Measurements from ENCODE around the gene CRYBG2. TPM values are rescaled to one million over a fixed set of nuclear protein-coding genes. Genes with fewer than 3 reads are reported as not detected.

The CRYBG2 gene
- total and polyA plus RNA-seq, 2 of the 8 experiments (the other 6 are each of a cell fraction or from before 2014, with no cell fraction given) = 14.2 to 17.0 TPM

DNA sequence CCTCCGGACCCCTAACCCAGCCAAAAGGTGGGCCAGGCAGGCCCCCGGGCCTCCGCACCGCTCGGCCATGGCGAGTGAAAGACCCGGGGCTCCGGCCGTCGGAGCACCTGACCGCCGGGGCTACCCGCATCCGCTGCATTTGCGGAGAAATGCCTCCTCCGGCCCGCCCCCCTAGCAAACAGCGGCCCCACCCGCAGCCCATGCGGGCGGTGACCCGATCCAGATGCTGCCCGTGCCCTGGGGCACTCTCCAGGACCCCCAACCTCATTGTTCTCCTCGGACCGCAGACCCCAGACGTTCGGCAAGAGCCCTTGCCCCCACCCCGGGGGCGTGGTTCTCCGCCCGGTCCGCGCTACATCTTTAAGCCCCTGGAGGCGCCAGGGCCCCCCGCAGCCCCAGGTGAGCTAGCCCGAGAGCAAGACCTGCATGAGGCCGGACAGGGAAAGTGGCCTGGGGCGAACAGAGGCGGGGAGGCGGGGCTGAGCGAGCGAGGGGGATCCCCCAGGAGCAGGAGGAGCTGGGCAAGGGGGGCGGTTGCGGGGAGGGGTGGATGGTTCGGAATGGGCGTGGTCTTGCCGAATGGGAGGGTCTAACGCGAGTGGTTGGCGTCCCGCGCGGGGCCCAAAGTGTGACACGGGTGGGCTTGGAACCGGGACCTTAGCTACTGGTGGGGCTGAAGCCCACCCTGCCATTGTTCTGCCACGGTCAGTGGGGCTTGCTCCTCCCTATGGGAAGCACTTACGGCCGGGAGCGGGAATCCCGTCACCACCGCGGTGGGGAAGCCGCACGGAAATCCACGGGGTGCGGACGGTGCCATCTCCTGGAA lies 6.3 kb upstream of the CRYBG2 start:
- H2AFZ ChIP-seq (ENCODE audit: low read length) = peak overlapping the region; percentile 36; the same call in 1 of the 2 replicates
- no peaks in the 10 kb centered on the region for H4K20me1 ChIP-seq (replicated peaks in 1 of 2; ENCODE audit: control insufficient read depth in 1 of 2, insufficient read depth in 2 of 2, low read length in 2 of 2)
- H3K18ac ChIP-seq (ENCODE audit: extremely low read depth, low read length) = peak overlapping the region; percentile 86; the same call in 1 of the 2 replicates
- H3K9me3 ChIP-seq (ENCODE audit: insufficient read depth in 2 of 2, low read depth in 1 of 2, low read length in 1 of 2) = no peaks in the 10 kb centered on the region
- H3K4me1 ChIP-seq (replicated peaks in 1 of 4; ENCODE audit: control insufficient read depth in 3 of 4, insufficient read depth in 4 of 4, low read length in 3 of 4) = peaks cover 6 to 23% (median 19%) of the 10 kb centered on the region in 4 experiments
- peak overlapping the region; percentile 34 for H3K56ac ChIP-seq (replicated peaks; ENCODE audit: insufficient read length, low read depth, low read length)
- H3K23me2 ChIP-seq (ENCODE audit: low read depth, low read length) = peaks cover 8% of the 10 kb centered on the region; the same call in 1 of the 2 replicates
- POLR2A ChIA-PET (ENCODE audit: partially characterized antibody) = interaction anchor here (0.8 to 4.4 kb wide), 9 partner anchors 10 to 112 kb away, joined by 3 to 36 read pairs (median 7); partner anchors contain the start of genes HMGN2 and LIN28A
- peak overlapping the region; percentile 65; the same call in 1 of the 2 replicates for H2BK12ac ChIP-seq (ENCODE audit: low read depth, low read length)
- 8% methylated on average over 33 of the region's 67 CpGs; no CpG with 5 or more reads in 1 of the 2 experiments for WGBS, 2 experiments (ENCODE audit: extremely low coverage in 1 of 2, insufficient coverage in 1 of 2, insufficient read length in 1 of 2, insufficient replicate concordance in 2 of 2, low coverage in 1 of 2, low lambda C conversion rate in 2 of 2, missing lambda C conversion rate in 1 of 2)
- peaks cover 0 to 17% (median 11%) of the 10 kb centered on the region in 4 experiments; a peak in 4 of 7 replicates for H3K27me3 ChIP-seq (replicated peaks in 1 of 4; ENCODE audit: control insufficient read depth in 3 of 4, extremely low read depth in 1 of 4, insufficient read depth in 3 of 4, low read length in 3 of 4)
- no peaks in the 10 kb centered on the region for H3K79me2 ChIP-seq (ENCODE audit: control insufficient read depth in 1 of 2, insufficient read depth in 2 of 2, low read length in 2 of 2)
- H3K4ac ChIP-seq (replicated peaks; ENCODE audit: insufficient read length, low read depth, low read length) = peak overlapping the region; percentile 13
- H3K23ac ChIP-seq (ENCODE audit: insufficient read length) = no peak overlapping the region
- CTCF ChIA-PET (ENCODE audit: partially characterized antibody) = interaction anchor here (0.7 to 14.1 kb wide), 7 partner anchors 13 to 77 kb away, joined by 3 to 297 read pairs (median 33); partner anchors contain the start of gene SH3BGRL3
- H2BK5ac ChIP-seq (ENCODE audit: low read depth, low read length) = peak overlapping the region; percentile 50; the same call in 1 of the 2 replicates
- peak overlapping the region; percentile 76 to 77 for H3K4me2 ChIP-seq (ENCODE audit: insufficient read depth in 1 of 2, low read depth in 2 of 2, low read length in 2 of 2)
- FAIRE-seq (no peak), DNase-seq (ENCODE audit: low read depth in 1 of 2, low spot score in 2 of 2) (peak in 1 of 2 experiments; percentile 86)
- no peak overlapping the region for H2BK20ac ChIP-seq (ENCODE audit: low read length)
- no peak overlapping the region for H2AK5ac ChIP-seq (ENCODE audit: low read depth, low read length)
- H4K91ac ChIP-seq (replicated peaks; ENCODE audit: insufficient read length, low read length) = no peak overlapping the region
- no peak overlapping the region for H2BK120ac ChIP-seq (replicated peaks; ENCODE audit: low read depth, low read length)
- no peak overlapping the region for H3K27ac ChIP-seq (ENCODE audit: low read depth, low read length)
- H3K14ac ChIP-seq (ENCODE audit: insufficient read length) = no peak overlapping the region
- H3K36me3 ChIP-seq (ENCODE audit: control insufficient read depth in 2 of 4, insufficient read depth in 4 of 4, low read length in 3 of 4) = no peaks in the 10 kb centered on the region
- no peaks in the 10 kb centered on the region for H3K79me1 ChIP-seq (ENCODE audit: low read depth, low read length)
- no peak overlapping the region for H4K5ac ChIP-seq (ENCODE audit: insufficient read length, low read depth, low read length)
- peak overlapping the region; percentile 51 to 92 (median 65) for H3K4me3 ChIP-seq (ENCODE audit: extremely low read depth in 1 of 4, insufficient read depth in 2 of 4, low read depth in 3 of 4, low read length in 4 of 4)
- no peak overlapping the region; the same call in 1 of the 2 replicates for H2BK15ac ChIP-seq (ENCODE audit: low read length)
- peak overlapping the region in 1 of 4 experiments; percentile 45; a peak in 3 of 7 replicates for H3K9ac ChIP-seq (replicated peaks in 1 of 4; ENCODE audit: extremely low read depth in 1 of 4, low read depth in 3 of 4, low read length in 3 of 4)
- peak overlapping the region; percentile 83 for H4K8ac ChIP-seq (ENCODE audit: extremely low read depth, insufficient read depth, low read length)
- TF ChIP-seq POLR2AphosphoS5 (IDR thresholded peaks at IDR 0.05; ENCODE audit: low read depth, low read length) = no peak
- TF ChIP-seq, protein P1, sequence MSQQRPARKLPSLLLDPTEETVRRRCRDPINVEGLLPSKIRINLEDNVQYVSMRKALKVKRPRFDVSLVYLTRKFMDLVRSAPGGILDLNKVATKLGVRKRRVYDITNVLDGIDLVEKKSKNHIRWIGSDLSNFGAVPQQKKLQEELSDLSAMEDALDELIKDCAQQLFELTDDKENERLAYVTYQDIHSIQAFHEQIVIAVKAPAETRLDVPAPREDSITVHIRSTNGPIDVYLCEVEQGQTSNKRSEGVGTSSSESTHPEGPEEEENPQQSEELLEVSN (IDR thresholded peaks at IDR 0.05) = no peak
- TF ChIP-seq ASH2L (IDR thresholded peaks at IDR 0.05; ENCODE audit: low read length) = peak; percentile 50
- no peak for TF ChIP-seq SP4 (IDR thresholded peaks at IDR 0.05; ENCODE audit: low read length)
- no peak for TF ChIP-seq POLR2A (IDR thresholded peaks at IDR 0.05; ENCODE audit: control extremely low read depth in 1 of 2, low read depth in 2 of 2, low read length in 2 of 2)
- peak in 1 of 2 experiments; percentile 66; a peak in 1 of 4 replicates for TF ChIP-seq HDAC2 (IDR thresholded peaks at IDR 0.05; ENCODE audit: borderline replicate concordance in 1 of 2, low read depth in 2 of 2, low read length in 2 of 2)
- no peak for TF ChIP-seq BRCA1 (IDR thresholded peaks at IDR 0.05; ENCODE audit: low read depth, low read length)
- no peak for TF ChIP-seq GTF2F1 (IDR thresholded peaks at IDR 0.05; ENCODE audit: borderline replicate concordance, low read depth, low read length)
- TF ChIP-seq, protein P2, sequence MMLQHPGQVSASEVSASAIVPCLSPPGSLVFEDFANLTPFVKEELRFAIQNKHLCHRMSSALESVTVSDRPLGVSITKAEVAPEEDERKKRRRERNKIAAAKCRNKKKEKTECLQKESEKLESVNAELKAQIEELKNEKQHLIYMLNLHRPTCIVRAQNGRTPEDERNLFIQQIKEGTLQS (IDR thresholded peaks at IDR 0.05; ENCODE audit: insufficient read depth, low read depth, low read length) = no peak
